ENCODE measurements around the gene FAM161A.
A peak's percentile ranks its signal among the peaks of the same experiment; 100 is the strongest.
"Not testable (repeated sequence)": the region's sequence is repeated elsewhere in the genome, so short reads cannot be mapped to it uniquely, and the experiment has no call there.

The FAM161A gene

DNA sequence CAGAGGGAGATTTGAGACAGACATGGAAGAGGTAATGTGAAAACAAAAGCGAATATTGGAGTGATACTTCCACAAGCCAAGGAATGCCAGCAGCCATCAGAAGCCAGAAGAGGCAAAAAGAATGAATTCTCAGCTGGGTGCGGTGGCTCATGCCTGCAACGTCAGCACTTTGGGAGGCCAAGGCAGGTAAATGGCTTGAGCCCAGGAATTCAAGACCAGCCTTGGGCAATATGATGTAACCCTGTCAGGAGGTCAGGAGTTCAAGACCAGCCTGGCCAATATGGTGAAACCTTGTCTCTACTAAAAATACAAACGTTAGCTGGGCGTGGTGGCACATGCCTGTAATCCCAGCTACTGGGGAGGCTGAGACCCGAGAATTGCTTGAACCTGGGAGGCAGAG, 54.8 kb downstream of the FAM161A start:
- no peak overlapping the region for H2AFZ ChIP-seq (ENCODE audit: low read depth)
- H4K20me1 ChIP-seq (ENCODE audit: insufficient read depth): no peaks in the 10 kb centered on the region
- H3K4me3 ChIP-seq (IDR thresholded peaks at IDR 0.05; ENCODE audit: insufficient read depth, low read depth, low read length): no peak overlapping the region
- H3K36me3 ChIP-seq (ENCODE audit: insufficient read depth): no peaks in the 10 kb centered on the region
- no peaks in the 10 kb centered on the region for H3K4me1 ChIP-seq (ENCODE audit: low read depth, poor library complexity, severe bottlenecking)
- no peak overlapping the region for H3K4me2 ChIP-seq
- no peaks in the 10 kb centered on the region for H3K79me2 ChIP-seq (ENCODE audit: insufficient read depth, low read depth)
- no peak for TF ChIP-seq CTCF (conservative IDR thresholded peaks at IDR 0.05; ENCODE audit: low read depth, low read length)
- no peak overlapping the region for H3K9ac ChIP-seq
- no peak overlapping the region for H3K27ac ChIP-seq
- H3K27me3 ChIP-seq (ENCODE audit: insufficient read depth, low read depth): no peaks in the 10 kb centered on the region

GRCh38 chr2:61797446-61797845, 56.4 kb downstream of the FAM161A start:
- not testable (repeated sequence) for H3K27me3 ChIP-seq (ENCODE audit: insufficient read depth, low read depth); H3K4me1 ChIP-seq (ENCODE audit: low read depth, poor library complexity, severe bottlenecking); H3K27ac ChIP-seq; H3K36me3 ChIP-seq (ENCODE audit: insufficient read depth); H3K9ac ChIP-seq; H3K4me2 ChIP-seq; H3K79me2 ChIP-seq (ENCODE audit: insufficient read depth, low read depth); H3K4me3 ChIP-seq (IDR thresholded peaks at IDR 0.05; ENCODE audit: insufficient read depth, low read depth, low read length); H4K20me1 ChIP-seq (ENCODE audit: insufficient read depth); H2AFZ ChIP-seq (ENCODE audit: low read depth)

GRCh38 chr2:61795408-61795807, 58.5 kb downstream of the FAM161A start:
- Histone ChIP-seq H3K27me3 (ENCODE audit: insufficient read depth, low read depth) (no peaks in the 10 kb centered on the region), H3K4me1 (ENCODE audit: low read depth, poor library complexity, severe bottlenecking) (no peaks in the 10 kb centered on the region), H4K20me1 (ENCODE audit: insufficient read depth) (no peaks in the 10 kb centered on the region), H3K4me3 (IDR thresholded peaks at IDR 0.05; ENCODE audit: insufficient read depth, low read depth, low read length) (no peak overlapping the region), H3K27ac (no peak overlapping the region), H3K9ac (no peak overlapping the region), H2AFZ (ENCODE audit: low read depth) (no peak overlapping the region), H3K36me3 (ENCODE audit: insufficient read depth) (no peaks in the 10 kb centered on the region), H3K79me2 (ENCODE audit: insufficient read depth, low read depth) (no peaks in the 10 kb centered on the region), H3K4me2 (no peak overlapping the region)
- TF ChIP-seq CTCF (conservative IDR thresholded peaks at IDR 0.05; ENCODE audit: low read depth, low read length): no peak

DNA sequence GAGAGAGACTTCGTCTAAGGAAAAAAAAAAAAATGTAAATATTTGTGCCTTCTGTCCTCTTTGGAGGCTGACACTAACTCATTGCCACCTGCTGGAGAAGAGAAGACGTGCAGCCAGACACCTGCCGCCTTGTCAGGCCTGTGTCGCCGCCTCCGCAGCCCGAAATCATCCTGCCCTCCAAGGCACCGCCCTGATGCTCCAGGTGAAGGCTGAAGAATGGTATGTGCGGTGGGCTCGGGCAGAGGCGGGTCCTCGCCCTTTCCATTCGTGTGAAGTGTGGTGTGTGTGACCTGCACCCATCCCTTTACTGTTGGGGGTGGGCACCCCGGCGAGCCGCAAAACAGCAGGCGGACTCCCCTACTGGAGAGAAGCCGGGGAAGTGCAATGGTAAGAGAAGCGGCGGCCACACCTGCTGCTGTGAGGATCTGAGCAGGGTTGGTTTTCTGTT, 60.4 kb downstream of the FAM161A start:
- H3K4me2 ChIP-seq: no peak overlapping the region
- no peaks in the 10 kb centered on the region for H3K36me3 ChIP-seq (ENCODE audit: insufficient read depth)
- no peak overlapping the region for H3K27ac ChIP-seq
- no peaks in the 10 kb centered on the region for H3K79me2 ChIP-seq (ENCODE audit: insufficient read depth, low read depth)
- H2AFZ ChIP-seq (ENCODE audit: low read depth): no peak overlapping the region
- no peak overlapping the region for H3K9ac ChIP-seq
- H4K20me1 ChIP-seq (ENCODE audit: insufficient read depth): no peaks in the 10 kb centered on the region
- peak; percentile 62 for TF ChIP-seq CTCF (conservative IDR thresholded peaks at IDR 0.05; ENCODE audit: low read depth, low read length)
- no peak overlapping the region for H3K4me3 ChIP-seq (IDR thresholded peaks at IDR 0.05; ENCODE audit: insufficient read depth, low read depth, low read length)
- no peaks in the 10 kb centered on the region for H3K27me3 ChIP-seq (ENCODE audit: insufficient read depth, low read depth)
- H3K4me1 ChIP-seq (ENCODE audit: low read depth, poor library complexity, severe bottlenecking): no peaks in the 10 kb centered on the region

DNA sequence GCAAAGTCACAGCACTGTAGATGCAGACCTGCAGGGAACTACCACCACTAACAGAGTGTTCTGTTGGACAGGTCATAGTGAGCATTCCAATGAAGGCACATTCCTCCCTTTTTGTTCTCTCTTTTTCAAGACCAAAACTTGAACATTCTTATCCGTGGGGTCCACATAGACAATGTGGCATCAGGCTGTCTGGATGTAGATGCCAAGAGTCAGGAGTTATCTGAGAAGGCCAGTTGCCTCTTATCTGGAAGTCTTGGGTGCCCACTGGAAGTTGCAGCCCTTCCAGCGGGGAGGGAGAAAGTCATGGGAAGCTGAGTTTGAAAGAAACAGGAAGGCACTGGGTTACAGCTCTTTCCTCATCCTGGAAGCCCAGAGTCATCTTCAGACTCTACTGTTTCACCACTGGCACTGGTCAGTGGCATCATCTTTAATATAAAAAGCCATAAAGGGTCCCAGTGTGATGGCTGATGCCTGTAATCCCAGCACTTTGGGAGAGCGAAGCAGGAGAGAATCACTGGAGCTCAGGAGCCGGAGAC, 61.4 kb downstream of the FAM161A start:
- Histone ChIP-seq H3K4me3 (IDR thresholded peaks at IDR 0.05; ENCODE audit: insufficient read depth, low read depth, low read length) (no peak overlapping the region), H3K9ac (no peak overlapping the region), H3K27ac (no peak overlapping the region), H2AFZ (ENCODE audit: low read depth) (no peak overlapping the region), H3K79me2 (ENCODE audit: insufficient read depth, low read depth) (no peaks in the 10 kb centered on the region), H3K36me3 (ENCODE audit: insufficient read depth) (no peaks in the 10 kb centered on the region), H3K4me1 (ENCODE audit: low read depth, poor library complexity, severe bottlenecking) (no peaks in the 10 kb centered on the region), H4K20me1 (ENCODE audit: insufficient read depth) (no peaks in the 10 kb centered on the region), H3K4me2 (no peak overlapping the region), H3K27me3 (ENCODE audit: insufficient read depth, low read depth) (no peaks in the 10 kb centered on the region)
- TF ChIP-seq CTCF (conservative IDR thresholded peaks at IDR 0.05; ENCODE audit: low read depth, low read length): no peak
